ENCODE results near the gene PIP5KL1.

The PIP5KL1 gene

GRCh38 chr9:127963359-127964064, 32.9 kb upstream of the PIP5KL1 start:
- no peak for DNase-seq (ENCODE audit: extremely low read depth, insufficient read length)
- TF ChIP-seq, protein P1, sequence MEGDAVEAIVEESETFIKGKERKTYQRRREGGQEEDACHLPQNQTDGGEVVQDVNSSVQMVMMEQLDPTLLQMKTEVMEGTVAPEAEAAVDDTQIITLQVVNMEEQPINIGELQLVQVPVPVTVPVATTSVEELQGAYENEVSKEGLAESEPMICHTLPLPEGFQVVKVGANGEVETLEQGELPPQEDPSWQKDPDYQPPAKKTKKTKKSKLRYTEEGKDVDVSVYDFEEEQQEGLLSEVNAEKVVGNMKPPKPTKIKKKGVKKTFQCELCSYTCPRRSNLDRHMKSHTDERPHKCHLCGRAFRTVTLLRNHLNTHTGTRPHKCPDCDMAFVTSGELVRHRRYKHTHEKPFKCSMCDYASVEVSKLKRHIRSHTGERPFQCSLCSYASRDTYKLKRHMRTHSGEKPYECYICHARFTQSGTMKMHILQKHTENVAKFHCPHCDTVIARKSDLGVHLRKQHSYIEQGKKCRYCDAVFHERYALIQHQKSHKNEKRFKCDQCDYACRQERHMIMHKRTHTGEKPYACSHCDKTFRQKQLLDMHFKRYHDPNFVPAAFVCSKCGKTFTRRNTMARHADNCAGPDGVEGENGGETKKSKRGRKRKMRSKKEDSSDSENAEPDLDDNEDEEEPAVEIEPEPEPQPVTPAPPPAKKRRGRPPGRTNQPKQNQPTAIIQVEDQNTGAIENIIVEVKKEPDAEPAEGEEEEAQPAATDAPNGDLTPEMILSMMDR (IDR thresholded peaks at IDR 0.05; ENCODE audit: insufficient read depth, low read length, poor library complexity, severe bottlenecking) = no peak
- H3K4me3 ChIP-seq (replicated peaks; ENCODE audit: low read depth, low read length) = no peak overlapping the region
- no peaks in the 10 kb centered on the region for H3K36me3 ChIP-seq (ENCODE audit: control insufficient read depth, insufficient read depth, low read length)
- no peaks in the 10 kb centered on the region for H3K27me3 ChIP-seq (replicated peaks; ENCODE audit: control insufficient read depth, insufficient read depth, low read length)

- TF ChIP-seq, protein P1 (IDR thresholded peaks at IDR 0.05; ENCODE audit: insufficient read depth, low read length, poor library complexity, severe bottlenecking) = no peak
- Histone ChIP-seq H3K36me3 (ENCODE audit: control insufficient read depth, insufficient read depth, low read length) (no peaks in the 10 kb centered on the region), H3K27me3 (replicated peaks; ENCODE audit: control insufficient read depth, insufficient read depth, low read length) (no peaks in the 10 kb centered on the region), H3K4me3 (replicated peaks; ENCODE audit: low read depth, low read length) (no peak overlapping the region)
- DNase-seq (ENCODE audit: extremely low read depth, insufficient read length) = no peak
These were observed 32.4 kb upstream of the PIP5KL1 start for GRCh38 chr9:127963041-127963358.

DNA sequence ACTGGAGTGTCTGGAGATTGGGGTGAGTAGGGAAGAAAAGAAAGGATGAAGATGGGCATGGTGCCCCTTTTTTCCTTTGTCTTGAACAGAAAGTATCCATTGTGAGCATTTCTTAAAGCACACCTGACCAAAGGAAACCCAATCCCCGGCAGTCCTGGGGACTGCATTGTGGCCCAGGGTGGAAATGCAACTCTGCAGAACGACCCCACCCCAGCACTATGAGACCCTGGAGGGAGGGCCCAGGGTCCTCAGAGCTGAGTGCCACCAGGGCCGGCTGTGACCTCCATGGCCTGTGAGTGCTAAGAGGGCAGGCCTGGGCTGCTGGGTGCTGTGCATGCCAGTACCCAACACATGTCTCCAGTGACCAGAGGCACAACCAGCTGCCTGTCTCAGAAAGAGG, 31.7 kb upstream of the PIP5KL1 start:
- DNase-seq (ENCODE audit: extremely low read depth, insufficient read length) = no peak
- Histone ChIP-seq H3K36me3 (ENCODE audit: control insufficient read depth, insufficient read depth, low read length) (no peaks in the 10 kb centered on the region), H3K4me3 (replicated peaks; ENCODE audit: low read depth, low read length) (no peak overlapping the region), H3K27me3 (replicated peaks; ENCODE audit: control insufficient read depth, insufficient read depth, low read length) (no peaks in the 10 kb centered on the region)
- TF ChIP-seq, protein P1 (IDR thresholded peaks at IDR 0.05; ENCODE audit: insufficient read depth, low read length, poor library complexity, severe bottlenecking) = no peak

GRCh38 chr9:127961613-127962155, 31.1 kb upstream of the PIP5KL1 start:
- H3K4me3 ChIP-seq (replicated peaks; ENCODE audit: low read depth, low read length) = no peak overlapping the region
- no peaks in the 10 kb centered on the region for H3K36me3 ChIP-seq (ENCODE audit: control insufficient read depth, insufficient read depth, low read length)
- TF ChIP-seq, protein P1 (IDR thresholded peaks at IDR 0.05; ENCODE audit: insufficient read depth, low read length, poor library complexity, severe bottlenecking) = no peak
- no peak for DNase-seq (ENCODE audit: extremely low read depth, insufficient read length)
- no peaks in the 10 kb centered on the region for H3K27me3 ChIP-seq (replicated peaks; ENCODE audit: control insufficient read depth, insufficient read depth, low read length)

- Histone ChIP-seq H3K4me3 (replicated peaks; ENCODE audit: low read depth, low read length) (no peak overlapping the region), H3K36me3 (ENCODE audit: control insufficient read depth, insufficient read depth, low read length) (no peaks in the 10 kb centered on the region)
- TF ChIP-seq, protein P1 (IDR thresholded peaks at IDR 0.05; ENCODE audit: insufficient read depth, low read length, poor library complexity, severe bottlenecking) = no peak
These were observed 30.5 kb upstream of the PIP5KL1 start for GRCh38 chr9:127961155-127961490.

More at GRCh38 chr9:127961155-127961490, 30.5 kb upstream of the PIP5KL1 start:
- no peak for DNase-seq (ENCODE audit: extremely low read depth, insufficient read length)
- no peaks in the 10 kb centered on the region for H3K27me3 ChIP-seq (replicated peaks; ENCODE audit: control insufficient read depth, insufficient read depth, low read length)

Measured in GM06990 (cell line).